Omental fat pad (tissue), 4 donors: ENCODE measurements around the gene BORCS6. TPM values are rescaled to one million over a fixed set of nuclear protein-coding genes. Genes with fewer than 3 reads are reported as not detected.

Experiments
- ATAC-seq: fragments of 150-250 bp; one replicate; pipeline ENCODE4 v1.9.1; 2016; ENCODE audit warnings: mild to moderate bottlenecking, moderate library complexity; ENCODE audit not compliant: low FRiP score
- DNase-seq: peaks from one replicate; pipeline ENCODE4 v3.0.0-alpha.2; 2019; ENCODE audit warnings: low spot score
- total RNA-seq, 4 donors: library from RNA; depleted of rRNA; stranded (reverse); fragments of >200 nt; gene quantifications; one replicate each; pipeline ENCODE4 v1.1.0, GENCODE V29; 2016
- TF ChIP-seq, protein P1 (sequence below), 3 donors: fragments of 450-650 bp; IDR thresholded peaks; one replicate each; pipeline ENCODE4 v1.5.1; 2016 to 2017; ENCODE audit warnings: antibody characterized with exemption in 3 of 3, mild to moderate bottlenecking in 3 of 3, moderate library complexity in 2 of 3

Gene BORCS6
- total RNA-seq, 4 donors from 2014 or later: 4.7 to 9.9 (median 6.7) TPM

DNA sequence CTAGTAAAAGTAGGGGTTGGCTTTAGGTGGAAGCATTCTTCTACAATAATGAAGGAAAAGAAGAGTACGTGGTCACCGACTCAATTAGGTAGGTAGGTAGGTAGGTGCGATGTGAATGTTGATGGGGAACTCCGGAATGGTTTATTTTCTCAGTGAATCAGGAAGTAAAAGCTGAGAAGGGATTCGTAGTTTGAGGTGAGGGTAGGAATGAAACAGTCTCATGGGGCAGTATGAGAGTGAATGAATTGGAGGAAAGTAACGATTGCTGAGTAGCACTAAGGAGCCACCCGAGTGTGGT is 51.7 kb downstream of the BORCS6 start:
- TF ChIP-seq, protein P1, sequence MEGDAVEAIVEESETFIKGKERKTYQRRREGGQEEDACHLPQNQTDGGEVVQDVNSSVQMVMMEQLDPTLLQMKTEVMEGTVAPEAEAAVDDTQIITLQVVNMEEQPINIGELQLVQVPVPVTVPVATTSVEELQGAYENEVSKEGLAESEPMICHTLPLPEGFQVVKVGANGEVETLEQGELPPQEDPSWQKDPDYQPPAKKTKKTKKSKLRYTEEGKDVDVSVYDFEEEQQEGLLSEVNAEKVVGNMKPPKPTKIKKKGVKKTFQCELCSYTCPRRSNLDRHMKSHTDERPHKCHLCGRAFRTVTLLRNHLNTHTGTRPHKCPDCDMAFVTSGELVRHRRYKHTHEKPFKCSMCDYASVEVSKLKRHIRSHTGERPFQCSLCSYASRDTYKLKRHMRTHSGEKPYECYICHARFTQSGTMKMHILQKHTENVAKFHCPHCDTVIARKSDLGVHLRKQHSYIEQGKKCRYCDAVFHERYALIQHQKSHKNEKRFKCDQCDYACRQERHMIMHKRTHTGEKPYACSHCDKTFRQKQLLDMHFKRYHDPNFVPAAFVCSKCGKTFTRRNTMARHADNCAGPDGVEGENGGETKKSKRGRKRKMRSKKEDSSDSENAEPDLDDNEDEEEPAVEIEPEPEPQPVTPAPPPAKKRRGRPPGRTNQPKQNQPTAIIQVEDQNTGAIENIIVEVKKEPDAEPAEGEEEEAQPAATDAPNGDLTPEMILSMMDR (IDR thresholded peaks at IDR 0.05): no peak
- DNase-seq (no peak), ATAC-seq (no peak)

Other genes starting within 250 kb of the BORCS6 start
- gene GUCY2D, start 187.6 kb downstream of the BORCS6 start, total RNA-seq: under 1 TPM in 2 of 4 donors, not detected in 2; 0.09 to 0.12 TPM
- 1 to 10 TPM; 3.8 to 9.8 (median 8.2) TPM for gene ALOX15B, start 151.1 kb downstream of the BORCS6 start, total RNA-seq
- not detected for gene ALOX12B, start 102.5 kb downstream of the BORCS6 start, total RNA-seq
- under 1 TPM in 2 of 4 donors, not detected in 2; 0.09 to 0.24 TPM for gene ALOXE3, start 71.7 kb downstream of the BORCS6 start, total RNA-seq
- gene HES7, start 66.1 kb downstream of the BORCS6 start, total RNA-seq: under 1 TPM in 1 of 4 donors, not detected in 3; 0.46 TPM
- gene PER1, start 37.8 kb downstream of the BORCS6 start, total RNA-seq: 100 to 1,000 TPM in 2 of 4 donors, 10 to 100 TPM in 2; 78.8 to 169 (median 122) TPM
- gene VAMP2, start 27.2 kb downstream of the BORCS6 start, total RNA-seq: 10 to 100 TPM; 16.8 to 42.1 (median 21.2) TPM
- 10 to 100 TPM; 10.9 to 78.4 (median 34.1) TPM for gene TMEM107, start 13.8 kb downstream of the BORCS6 start, total RNA-seq
- 1 to 10 TPM in 2 of 4 donors, under 1 TPM in 1, not detected in 1; 0.79 to 3.0 (median 2.0) TPM for gene AURKB, start 20.4 kb upstream of the BORCS6 start, total RNA-seq
- 10 to 100 TPM; 13.0 to 31.7 (median 18.9) TPM for gene CTC1, start 57.9 kb upstream of the BORCS6 start, total RNA-seq
- gene PFAS, start 59.1 kb upstream of the BORCS6 start, total RNA-seq: 10 to 100 TPM; 12.9 to 27.7 (median 19.8) TPM
- 10 to 100 TPM; 16.7 to 31.4 (median 23.0) TPM for gene RANGRF, start 98.5 kb upstream of the BORCS6 start, total RNA-seq
- gene SLC25A35, start 105.2 kb upstream of the BORCS6 start, total RNA-seq: 1 to 10 TPM; 1.0 to 4.0 (median 3.1) TPM
- gene ARHGEF15, start 120.1 kb upstream of the BORCS6 start, total RNA-seq: 100 to 1,000 TPM in 1 of 4 donors, 10 to 100 TPM in 2, 1 to 10 TPM in 1; 8.6 to 132 (median 60.4) TPM
- not detected for gene ODF4, start 149.7 kb upstream of the BORCS6 start, total RNA-seq
- gene RPL26, start 193.0 kb upstream of the BORCS6 start, total RNA-seq: 1,000 to 10,000 TPM; 3,452 to 4,057 (median 3,629) TPM
- gene RNF222, start 207.6 kb upstream of the BORCS6 start, total RNA-seq: not detected
- gene NDEL1, start 245.7 kb upstream of the BORCS6 start, total RNA-seq: 100 to 1,000 TPM in 2 of 4 donors, 10 to 100 TPM in 2; 64.3 to 139 (median 118) TPM